HUES6 (cell line): ENCODE results near the gene PRSS56.

Source experiments
- H3K27ac ChIP-seq: 2 replicates; pipeline ENCODE4 v1.7.0; 2013; ENCODE audit warnings: low read depth, mild to moderate bottlenecking, low read length, inconsistent platforms
- H3K27me3 ChIP-seq: 2 replicates; pipeline ENCODE4 v1.6.1; 2013; ENCODE audit warnings: low read length; ENCODE audit not compliant: control insufficient read depth, insufficient read depth
- H3K36me3 ChIP-seq: 2 replicates; pipeline ENCODE4 v1.6.1; 2013; ENCODE audit warnings: low read length; ENCODE audit not compliant: control insufficient read depth, insufficient read depth
- H3K4me1 ChIP-seq: 2 replicates; pipeline ENCODE4 v1.6.1; 2013; ENCODE audit warnings: low read length; ENCODE audit not compliant: control insufficient read depth, insufficient read depth
- H3K4me3 ChIP-seq: 2 replicates; pipeline ENCODE4 v1.5.1; 2013; ENCODE audit warnings: low read depth, low read length
- H3K9ac ChIP-seq: one replicate; pipeline ENCODE4 v1.6.1; 2013; ENCODE audit warnings: mild to moderate bottlenecking, low read length
- H3K9me3 ChIP-seq: 2 replicates; pipeline ENCODE4 v1.6.1; 2013; ENCODE audit warnings: low read depth, low read length; ENCODE audit not compliant: control insufficient read depth, insufficient read depth

Gene PRSS56

DNA sequence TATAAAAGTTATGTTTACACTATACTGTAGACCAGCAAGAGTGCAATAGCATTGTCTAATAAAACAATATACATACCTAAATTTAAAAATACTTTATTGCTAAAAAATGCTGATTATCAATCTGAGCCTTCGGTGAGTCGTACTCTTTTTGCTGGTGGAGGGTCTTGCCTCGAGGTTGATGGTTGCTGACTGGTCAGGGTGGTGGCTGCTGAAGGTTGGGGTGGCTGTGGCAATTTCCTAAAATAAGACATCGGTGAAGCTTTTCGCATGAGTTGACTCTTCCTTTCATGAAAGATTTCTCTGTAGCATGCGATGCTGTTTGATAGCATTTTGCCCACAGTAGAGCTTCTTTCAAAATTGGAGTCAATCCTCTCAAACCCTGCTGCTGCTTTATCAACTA is 27.8 kb downstream of the PRSS56 start:
- Histone ChIP-seq H3K27ac (no peak overlapping the region), H3K9me3 (peaks cover 8% of the 10 kb centered on the region; the same call in 1 of the 2 replicates), H3K4me3 (no peak overlapping the region), H3K9ac (no peak overlapping the region), H3K27me3 (no peaks in the 10 kb centered on the region), H3K4me1 (peaks cover 4% of the 10 kb centered on the region), H3K36me3 (peaks cover 21% of the 10 kb centered on the region)

DNA sequence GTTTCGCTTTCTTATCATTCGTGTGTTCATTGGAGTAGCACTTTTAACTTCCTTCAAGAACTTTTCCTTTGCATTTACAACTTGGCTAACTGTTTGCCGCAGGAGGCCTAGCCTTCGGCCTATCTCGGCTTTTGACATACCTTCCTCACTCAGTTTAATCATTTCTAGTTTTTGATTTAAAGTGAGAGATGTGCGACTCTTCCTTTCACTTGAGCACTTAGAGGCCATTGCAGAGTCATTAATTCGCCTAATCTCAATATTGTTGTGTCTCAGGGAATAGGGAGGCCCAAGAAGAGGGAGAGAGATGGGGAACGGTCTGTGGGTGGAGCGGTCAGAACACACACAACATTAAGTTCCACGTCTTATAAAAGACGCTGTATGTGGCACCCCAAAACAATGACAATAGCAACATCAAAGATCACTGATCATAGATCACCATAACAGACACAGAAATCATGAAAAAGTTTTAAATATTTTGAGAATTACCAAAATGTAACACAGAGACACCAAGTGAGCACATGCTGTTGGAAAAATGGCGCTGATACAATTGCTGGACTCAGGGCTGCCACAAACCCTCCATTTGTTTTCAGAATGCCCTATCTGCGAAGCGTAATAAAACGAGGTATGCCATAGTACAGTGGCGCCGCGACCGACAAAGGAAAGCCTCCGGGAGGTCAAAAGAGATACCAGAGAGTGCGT is 29.6 kb downstream of the PRSS56 start:
- peak overlapping the region; percentile 93 for H3K27ac ChIP-seq
- peak overlapping the region; percentile 81 for H3K4me3 ChIP-seq
- H3K36me3 ChIP-seq = peaks cover 27% of the 10 kb centered on the region
- H3K27me3 ChIP-seq = no peaks in the 10 kb centered on the region
- peaks cover 4% of the 10 kb centered on the region for H3K4me1 ChIP-seq
- peak overlapping the region; percentile 93 for H3K9ac ChIP-seq
- peaks cover 8% of the 10 kb centered on the region; the same call in 1 of the 2 replicates for H3K9me3 ChIP-seq

DNA sequence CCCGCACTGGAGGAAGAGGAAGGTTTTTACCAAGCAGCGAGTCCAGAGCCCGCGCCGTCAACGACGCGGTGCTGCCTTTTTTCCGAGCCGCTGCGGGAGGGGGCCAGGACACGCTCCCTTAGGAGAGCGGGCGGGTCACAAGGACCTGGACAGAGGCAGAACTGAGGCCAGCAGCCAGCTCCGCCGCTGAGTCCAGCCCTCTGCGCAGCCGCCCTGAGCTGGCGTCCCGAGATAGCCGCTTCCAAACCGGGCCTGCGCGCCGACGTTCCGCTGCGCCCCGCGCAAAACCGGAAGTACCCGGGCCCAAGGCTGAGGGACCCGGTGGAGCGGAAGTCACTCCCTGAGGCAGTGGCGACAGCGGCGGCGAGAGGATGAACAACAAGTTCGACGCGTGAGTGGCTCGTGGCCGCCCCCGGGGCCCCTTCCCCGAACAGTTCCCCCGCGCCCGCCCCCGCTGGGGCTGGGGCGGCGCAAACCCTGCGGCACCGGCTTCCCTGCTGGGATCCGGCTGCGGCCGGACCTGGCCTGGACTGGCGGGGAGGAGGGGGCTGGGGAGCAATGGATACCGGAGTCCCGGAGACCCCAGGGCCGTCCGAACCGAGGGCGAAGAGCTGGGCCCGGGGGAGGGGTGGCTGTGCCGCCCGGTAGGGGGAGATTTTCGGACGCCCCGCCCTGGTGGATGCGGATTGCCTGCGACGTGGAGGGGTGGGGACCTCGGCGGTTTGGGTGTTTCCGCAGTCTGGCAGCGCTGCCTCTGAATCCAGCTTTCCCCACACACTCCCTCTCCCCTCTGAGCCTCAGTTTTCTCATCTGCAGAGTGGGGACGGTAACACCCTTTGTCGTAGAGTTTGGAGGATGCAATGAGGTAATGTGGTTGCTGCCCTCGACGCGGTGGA is 30.4 kb downstream of the PRSS56 start, which contains the start of the genes EIF4E2 and TIGD1:
Gene EIF4E2, plus strand, starts transcription at position 336 of the 896 bp plus-strand sequence. Its CDS starts 36 bp downstream, at position 372.
Gene TIGD1, minus strand, starts transcription at position 204 of the 896 bp plus-strand sequence. CDS start 675 bp downstream, outside the sequence.
- peaks cover 4% of the 10 kb centered on the region for H3K4me1 ChIP-seq
- peaks cover 27% of the 10 kb centered on the region for H3K36me3 ChIP-seq

GRCh38 chr2:232551250-232551638 is 31.1 kb downstream of the PRSS56 start:
- no peak overlapping the region for H3K27ac ChIP-seq

More for the DNA sequence above, 30.4 kb downstream of the PRSS56 start, which contains the start of the genes EIF4E2 and TIGD1:
- Histone ChIP-seq H3K27me3 (no peaks in the 10 kb centered on the region), H3K27ac (peak within 1 kb of the TSS; percentile 93), H3K9me3 (peaks cover 8% of the 10 kb centered on the region; the same call in 1 of the 2 replicates), H3K9ac (peak within 1 kb of the TSS; percentile 93), H3K4me3 (peak within 1 kb of the TSS; percentile 81)

GRCh38 chr2:232551776-232552175 is 31.6 kb downstream of the PRSS56 start:
- Histone ChIP-seq H3K27ac (no peak overlapping the region), H3K4me1 (peaks cover 4% of the 10 kb centered on the region), H3K9me3 (peaks cover 8% of the 10 kb centered on the region; the same call in 1 of the 2 replicates), H3K27me3 (no peaks in the 10 kb centered on the region), H3K4me3 (peak overlapping the region; percentile 81), H3K9ac (peak overlapping the region; percentile 93), H3K36me3 (peaks cover 35% of the 10 kb centered on the region)

More at GRCh38 chr2:232551250-232551638, 31.1 kb downstream of the PRSS56 start:
- H3K4me1 ChIP-seq = peaks cover 4% of the 10 kb centered on the region
- H3K36me3 ChIP-seq = peaks cover 33% of the 10 kb centered on the region
- no peaks in the 10 kb centered on the region for H3K27me3 ChIP-seq
- peaks cover 8% of the 10 kb centered on the region; the same call in 1 of the 2 replicates for H3K9me3 ChIP-seq
- peak overlapping the region; percentile 93 for H3K9ac ChIP-seq
- H3K4me3 ChIP-seq = peak overlapping the region; percentile 81

DNA sequence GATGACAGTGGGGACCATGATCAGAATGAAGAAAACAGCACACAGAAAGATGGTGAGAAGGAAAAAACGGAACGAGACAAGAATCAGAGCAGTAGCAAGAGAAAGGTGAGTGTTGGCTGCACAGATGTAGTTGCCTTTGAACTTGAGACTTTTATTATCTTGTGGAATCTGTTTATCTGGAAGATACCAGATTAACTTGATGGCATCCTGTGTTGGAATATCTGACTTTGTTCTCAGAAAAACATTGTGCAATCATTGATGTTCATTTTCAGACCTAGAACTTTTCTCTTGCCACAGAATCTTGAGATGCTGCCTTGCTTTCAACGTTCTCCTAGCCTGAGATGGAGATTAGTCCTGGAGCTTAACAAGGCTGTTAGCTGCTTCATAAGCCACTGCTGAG is 36.2 kb downstream of the PRSS56 start:
- H3K4me3 ChIP-seq = no peak overlapping the region
- peaks cover 62% of the 10 kb centered on the region for H3K36me3 ChIP-seq
- H3K27me3 ChIP-seq = no peaks in the 10 kb centered on the region
- no peaks in the 10 kb centered on the region for H3K9me3 ChIP-seq
- H3K9ac ChIP-seq = no peak overlapping the region
- no peak overlapping the region for H3K27ac ChIP-seq
- peaks cover 3% of the 10 kb centered on the region for H3K4me1 ChIP-seq

GRCh38 chr2:232562515-232563151 is 42.4 kb downstream of the PRSS56 start:
- H3K27me3 ChIP-seq = no peaks in the 10 kb centered on the region
- H3K4me1 ChIP-seq = no peaks in the 10 kb centered on the region
- H3K9ac ChIP-seq = no peak overlapping the region
- no peak overlapping the region for H3K4me3 ChIP-seq
- H3K9me3 ChIP-seq = no peaks in the 10 kb centered on the region
- peaks cover 76% of the 10 kb centered on the region for H3K36me3 ChIP-seq
- no peak overlapping the region for H3K27ac ChIP-seq

- H3K9ac ChIP-seq = no peak overlapping the region
- H3K4me3 ChIP-seq = no peak overlapping the region
- no peaks in the 10 kb centered on the region for H3K27me3 ChIP-seq
- no peak overlapping the region for H3K27ac ChIP-seq
- no peaks in the 10 kb centered on the region for H3K4me1 ChIP-seq
- H3K36me3 ChIP-seq = peaks cover 76% of the 10 kb centered on the region
- no peaks in the 10 kb centered on the region for H3K9me3 ChIP-seq
These were observed 43.4 kb downstream of the PRSS56 start for GRCh38 chr2:232563580-232563979.

- no peaks in the 10 kb centered on the region for H3K27me3 ChIP-seq
- H3K9me3 ChIP-seq = no peaks in the 10 kb centered on the region
- no peak overlapping the region for H3K4me3 ChIP-seq
- H3K27ac ChIP-seq = no peak overlapping the region
- H3K4me1 ChIP-seq = no peaks in the 10 kb centered on the region
- H3K36me3 ChIP-seq = peaks cover 91% of the 10 kb centered on the region
- no peak overlapping the region for H3K9ac ChIP-seq
These were observed 47.5 kb downstream of the PRSS56 start for GRCh38 chr2:232567721-232568120.

DNA sequence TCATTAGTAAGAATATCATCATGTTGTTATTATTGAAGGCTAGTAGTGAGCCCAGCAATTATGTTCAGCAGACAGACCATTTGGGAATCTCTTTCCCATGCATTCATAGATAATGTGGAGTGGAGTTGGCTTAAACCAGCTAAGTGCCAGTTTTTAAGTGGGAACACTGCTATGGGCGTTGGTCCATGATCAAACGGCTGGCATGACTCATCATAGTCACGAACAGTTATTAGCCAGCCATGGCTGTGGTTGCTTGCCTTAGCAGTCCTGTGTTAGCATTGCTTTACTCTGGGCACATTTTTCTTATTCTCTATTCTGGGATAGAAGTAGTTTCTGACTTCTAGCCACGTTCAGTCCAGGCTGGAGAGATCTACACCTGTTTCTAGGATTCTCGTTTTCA is 48.0 kb downstream of the PRSS56 start:
- Histone ChIP-seq H3K9ac (no peak overlapping the region), H3K4me3 (no peak overlapping the region), H3K27me3 (no peaks in the 10 kb centered on the region), H3K9me3 (no peaks in the 10 kb centered on the region), H3K4me1 (no peaks in the 10 kb centered on the region), H3K27ac (no peak overlapping the region), H3K36me3 (peaks cover 91% of the 10 kb centered on the region)
